Mammary epithelial cell (primary cell): ENCODE results near the gene SLC6A15.

Experiments
- CTCF ChIP-seq, 2 donors: IDR thresholded peaks in 1 of 2; conservative IDR thresholded peaks in 1 of 2; 2 replicates each; pipeline ENCODE4 v1.5.1; 2011 to 2012; ENCODE audit warnings: inconsistent platforms in 2 of 2, low read length in 2 of 2, mild to moderate bottlenecking in 2 of 2, control low read depth in 1 of 2, low read depth in 1 of 2; ENCODE audit not compliant: insufficient read depth in 1 of 2; ENCODE audit errors: extremely low read depth in 1 of 2
- EZH2 ChIP-seq: IDR thresholded peaks from 2 replicates; pipeline ENCODE4 v1.6.1; 2012; ENCODE audit warnings: low read length, inconsistent platforms, borderline replicate concordance

GRCh38 chr12:84816916-84817695 is 95.5 kb downstream of the SLC6A15 start:
- TF ChIP-seq CTCF (conservative IDR thresholded peaks at IDR 0.05 in 1 of 2, IDR thresholded peaks at IDR 0.05 in 1 of 2; ENCODE audit: extremely low read depth in 1 of 2, insufficient read depth in 1 of 2, low read depth in 1 of 2, low read length in 2 of 2) (no peak), EZH2 (no peak)
